K562 (cell line): ENCODE measurements around the gene ASRGL1. TPM values are rescaled to one million over a fixed set of nuclear protein-coding genes. Genes with fewer than 3 reads are reported as not detected.
A peak's percentile ranks its signal among the peaks of the same experiment; 100 is the strongest.

Source experiments
- ATAC-seq: fragments of 200-7000 bp; cut with Tn5 transposase; 3 replicates; pipeline ENCODE4 v1.9.1; 2020; ENCODE audit warnings: moderate library complexity
- BruUV-seq: library from RNA; stranded (reverse); fragments of 400-500 nt; replicated peaks from 2 replicates; lab custom pipeline; 2021; lab: Mats Ljungman, UMichigan
- CTCF ChIA-PET: fragments of 300-600 bp; formaldehyde crosslinking; extraction: SDS; loops from one replicate; lab custom pipeline; 2021; ENCODE audit warnings: low intra/inter-chr PET ratio; lab: Yijun Ruan, JAX
- POLR2A ChIA-PET: fragments of 300-600, 350-650 bp; sonication (Branson Sonifier 250); formaldehyde crosslinking; extraction: SDS; loops from one replicate; lab custom pipeline; 2021; ENCODE audit warnings: antibody characterized with exemption, inconsistent platforms; lab: Yijun Ruan, JAX
- DNase-seq, 4 experiments: peaks; one replicate each; pipeline versions ENCODE4 v3.0.0 to v3.0.0-alpha.2; 2011 to 2018; ENCODE audit warnings: low spot score in 3 of 4, mixed read lengths in 3 of 4; ENCODE audit errors: extremely low read depth in 1 of 4
- FAIRE-seq: peaks from 2 replicates; lab custom pipeline; 2011; peaks lifted over from hg19 to GRCh38; lab: Jason Lieb, UNC
- H2AFZ ChIP-seq: 2 replicates; pipeline ENCODE4 v1.6.0; 2011; ENCODE audit warnings: low read depth, low read length, control low read depth, inconsistent platforms
- H3K27ac ChIP-seq: fragments of 200-600 bp; 3 replicates; pipeline ENCODE4 v1.8.0; 2011; ENCODE audit warnings: low read depth, mild to moderate bottlenecking, control low read depth, inconsistent platforms, low read length, moderate library complexity, mixed read lengths; ENCODE audit errors: extremely low read depth
- H3K27me3 ChIP-seq, 2 experiments: fragments of 300-600 bp in 1 of 2; 2 replicates in 1 of 2; 3 replicates in 1 of 2; pipeline versions ENCODE4 v1.6.0 to v1.8.0; 2011; ENCODE audit warnings: inconsistent platforms in 2 of 2, low read length in 2 of 2, mild to moderate bottlenecking in 1 of 2, mixed read lengths in 1 of 2, moderate library complexity in 1 of 2; ENCODE audit not compliant: control insufficient read depth in 2 of 2, insufficient read depth in 2 of 2
- H3K36me3 ChIP-seq: fragments of 300-600 bp; 3 replicates; pipeline ENCODE4 v1.8.0; 2011; ENCODE audit warnings: mild to moderate bottlenecking, low read length, inconsistent platforms; ENCODE audit not compliant: control insufficient read depth, insufficient read depth
- H3K4me1 ChIP-seq, 2 experiments: fragments of 200-600 bp in 1 of 2; replicated peaks in 1 of 2; 2 replicates in 1 of 2; 3 replicates in 1 of 2; pipeline versions ENCODE4 v1.5.1 to v1.8.0; 2011; ENCODE audit warnings: inconsistent platforms in 2 of 2, low read length in 2 of 2, mild to moderate bottlenecking in 1 of 2, mixed read lengths in 1 of 2, moderate library complexity in 1 of 2; ENCODE audit not compliant: control insufficient read depth in 2 of 2, insufficient read depth in 2 of 2
- H3K4me2 ChIP-seq: 2 replicates; pipeline ENCODE4 v1.6.1; 2011; ENCODE audit warnings: low read length, control low read depth, inconsistent platforms, mixed read lengths; ENCODE audit not compliant: insufficient read depth
- H3K4me3 ChIP-seq: fragments of 200-600 bp; sonication (generic), shearing (Covaris generic); 2 replicates; pipeline ENCODE4 v1.5.1; 2016; ENCODE audit warnings: control low read depth, inconsistent platforms
- H3K79me2 ChIP-seq: fragments of 200-600 bp; 3 replicates; pipeline ENCODE4 v1.8.0; 2011; ENCODE audit warnings: low read length, inconsistent platforms; ENCODE audit not compliant: control insufficient read depth, insufficient read depth
- H3K9ac ChIP-seq, 2 experiments: 2 replicates each; pipeline versions ENCODE4 v1.6.0 to v1.6.1; 2011; ENCODE audit warnings: low read depth in 2 of 2, low read length in 2 of 2, control low read depth in 1 of 2, inconsistent platforms in 1 of 2, mild to moderate bottlenecking in 1 of 2, mixed read lengths in 1 of 2; ENCODE audit not compliant: insufficient read depth in 1 of 2
- H3K9me1 ChIP-seq: one replicate; pipeline ENCODE4 v1.6.0; 2011; ENCODE audit warnings: inconsistent platforms, mild to moderate bottlenecking, low read length, moderate library complexity; ENCODE audit not compliant: control insufficient read depth, insufficient read depth
- H3K9me3 ChIP-seq: replicated peaks from 2 replicates; pipeline ENCODE4 v1.5.1; 2011; ENCODE audit warnings: low read depth, low read length, inconsistent platforms; ENCODE audit not compliant: control insufficient read depth, insufficient read depth
- H4K20me1 ChIP-seq: replicated peaks from 2 replicates; pipeline ENCODE4 v1.6.1; 2011; ENCODE audit warnings: low read length, inconsistent platforms, mixed read lengths; ENCODE audit not compliant: control insufficient read depth, insufficient read depth
- FOXP4 ChIP-seq: sonication (generic); formaldehyde crosslinking; IDR thresholded peaks from 2 replicates; pipeline ENCODE4 v1.8.0; 2022; ENCODE audit warnings: mild to moderate bottlenecking, missing genetic modification reagents, borderline replicate concordance
- GABPB2 ChIP-seq: fragments of 250-450 bp; sonication (Bioruptor Pico); conservative IDR thresholded peaks from 2 replicates; pipeline ENCODE4 v1.5.1; 2021; ENCODE audit warnings: mild to moderate bottlenecking
- L3MBTL2 ChIP-seq: fragments of 450-650 bp; IDR thresholded peaks from 2 replicates; pipeline ENCODE4 v1.6.1; 2016; ENCODE audit warnings: mild to moderate bottlenecking, moderate library complexity
- MAX ChIP-seq: sonication (generic); formaldehyde crosslinking; IDR thresholded peaks from 2 replicates; pipeline ENCODE4 v1.9.0; 2022; ENCODE audit warnings: mild to moderate bottlenecking, missing genetic modification reagents
- NBN ChIP-seq: fragments of 450-650 bp; IDR thresholded peaks from 2 replicates; pipeline ENCODE4 v1.6.1; 2016; ENCODE audit warnings: low read depth, mild to moderate bottlenecking
- SMARCC2 ChIP-seq: fragments of 450-650 bp; IDR thresholded peaks from 2 replicates; pipeline ENCODE4 v1.6.1; 2017; ENCODE audit warnings: antibody characterized with exemption, moderate library complexity, mild to moderate bottlenecking, low read depth
- ZBTB43 ChIP-seq: sonication (generic); formaldehyde crosslinking; IDR thresholded peaks from 2 replicates; pipeline ENCODE4 v1.8.0; 2023; ENCODE audit warnings: mild to moderate bottlenecking, missing genetic modification reagents
- ZNF263 ChIP-seq: sonication (generic); formaldehyde crosslinking; IDR thresholded peaks from 2 replicates; pipeline ENCODE4 v1.8.0; 2022; ENCODE audit warnings: mild to moderate bottlenecking, missing genetic modification reagents, borderline replicate concordance
- ZNF592 ChIP-seq: fragments of 450-650 bp; IDR thresholded peaks from 2 replicates; pipeline ENCODE4 v1.6.1; 2017; ENCODE audit warnings: antibody characterized with exemption, mild to moderate bottlenecking
- ZNF639 ChIP-seq, 2 experiments: fragments of 200-800 bp in 1 of 2; sonication (Bioruptor generic) in 1 of 2; sonication (generic) in 1 of 2; formaldehyde crosslinking in 1 of 2; IDR thresholded peaks in 1 of 2; conservative IDR thresholded peaks in 1 of 2; 2 replicates each; pipeline versions ENCODE4 v1.5.0 to v1.6.1; 2016 to 2020; ENCODE audit warnings: missing compliant biosample characterization in 1 of 2, missing genetic modification characterization in 1 of 2, missing genetic modification reagents in 1 of 2
- WGBS: fragments of 100-300 bp; shearing (Covaris generic); methylation state at CpG from one replicate; pipeline ENCODE4 v1.1.6; 2016; ENCODE audit warnings: low coverage, mixed read lengths; ENCODE audit not compliant: insufficient coverage; ENCODE audit errors: missing lambda C conversion rate; 5-methylcytosine and 5-hydroxymethylcytosine counted together
- in situ Hi-C: fragments of 300-500 bp; cut with MboI; formaldehyde crosslinking; loops from 4 replicates; pipeline ENCODE4 v1.15.0; 2018; ENCODE audit warnings: inconsistent platforms, mixed read lengths
- intact Hi-C: fragments of 100-400 bp; cut with micrococcal nuclease; formaldehyde crosslinking; loops from 2 replicates; pipeline ENCODE4 v1.14.2; 2022
- polyA plus RNA-seq, 8 experiments: library from polyadenylated mRNA; depleted of rRNA in 4 of 8; stranded (reverse) in 5 of 8; unstranded in 3 of 8; fragments of >200 nt; fragmentation: Nextera tagmentation in 2 of 8; fragmentation: Illumina TruSeq in 1 of 8; extraction: Ambion mirVana in 2 of 8; extraction: Trizol in 1 of 8; gene quantifications; 2 replicates each; pipeline versions ENCODE4 v1.2.1 to v1.2.3, GENCODE V29; 2011 to 2014; ENCODE audit warnings: inconsistent platforms in 1 of 8, missing spikeins in 1 of 8
- total RNA-seq, 7 experiments: library from RNA; depleted of rRNA in 6 of 7; stranded (reverse); fragments of >200 nt in 6 of 7; fragmentation: Illumina TruSeq in 2 of 7; extraction: Trizol in 2 of 7; gene quantifications; 2 replicates each; pipeline versions ENCODE4 v1.2.1 to v1.2.3, GENCODE V29; 2011 to 2021; ENCODE audit warnings: low replicate concordance in 1 of 7

ASRGL1 gene
- total and polyA plus RNA-seq, 9 of the 15 experiments (the other 6 are each of a cell fraction or from before 2014, with no cell fraction given): 3.1 to 23.0 (median 11.2) TPM

- FAIRE-seq (no peak), ATAC-seq (no peak), DNase-seq (no peak)
- 73% methylated on average over 15 of the region's 15 CpGs for WGBS
- Histone ChIP-seq H2AFZ (peak overlapping the region; percentile 75), H3K9me3 (no peaks in the 10 kb centered on the region), H3K4me3 (no peak overlapping the region), H3K27me3 (no peaks in the 10 kb centered on the region), H3K27ac (no peak overlapping the region), H3K36me3 (no peaks in the 10 kb centered on the region), H3K9me1 (no peaks in the 10 kb centered on the region), H4K20me1 (no peaks in the 10 kb centered on the region), H3K4me2 (no peak overlapping the region), H3K9ac (peak overlapping the region in 1 of 2 experiments; percentile 63; a peak in 2 of 4 replicates), H3K79me2 (no peaks in the 10 kb centered on the region), H3K4me1 (peaks cover 30 to 50% of the 10 kb centered on the region in 2 experiments)
- CTCF ChIA-PET: no interaction called here
- no TSS peak for BruUV-seq
- intact Hi-C loops: no loop called here
- POLR2A ChIA-PET: interaction anchor here (0.6 to 0.8 kb wide), 4 partner anchors 9 to 488 kb away, joined by 3 to 4 read pairs (median 3); no protein-coding TSS in a partner anchor
- in situ Hi-C loops: no loop called here
- peak; percentile 69; the same call in 1 of the 2 replicates for TF ChIP-seq ZNF592
- TF ChIP-seq FOXP4 (CRISPR knock-in tag): no peak
- peak; percentile 57; the same call in 1 of the 2 replicates for TF ChIP-seq MAX (CRISPR knock-in tag)
- TF ChIP-seq ZBTB43 (CRISPR knock-in tag): no peak
- no peak for TF ChIP-seq NBN
- no peak for TF ChIP-seq SMARCC2
- 0 out of 2 replicates have a peak, but pooled peaks have one; percentile 28 for TF ChIP-seq L3MBTL2
- TF ChIP-seq ZNF263: peak; percentile 39; the same call in 1 of the 2 replicates
- TF ChIP-seq GABPB2 (CRISPR knock-in tag): no peak
- 0 out of 4 replicates have a peak, but pooled peaks of 1 of the 2 experiments have one; percentile 27 for TF ChIP-seq ZNF639 (CRISPR knock-in tag; conservative IDR thresholded peaks at IDR 0.05 in 1 of 2, IDR thresholded peaks at IDR 0.05 in 1 of 2)
Observed at GRCh38 chr11:62402226-62402959, 65.1 kb downstream of the ASRGL1 start.
